Measurements from ENCODE around the gene CHRND. TPM values are rescaled to one million over a fixed set of nuclear protein-coding genes. Genes with fewer than 3 reads are reported as not detected.

Gene CHRND
- total RNA-seq, 1 donor from 2014 or later: not detected

DNA sequence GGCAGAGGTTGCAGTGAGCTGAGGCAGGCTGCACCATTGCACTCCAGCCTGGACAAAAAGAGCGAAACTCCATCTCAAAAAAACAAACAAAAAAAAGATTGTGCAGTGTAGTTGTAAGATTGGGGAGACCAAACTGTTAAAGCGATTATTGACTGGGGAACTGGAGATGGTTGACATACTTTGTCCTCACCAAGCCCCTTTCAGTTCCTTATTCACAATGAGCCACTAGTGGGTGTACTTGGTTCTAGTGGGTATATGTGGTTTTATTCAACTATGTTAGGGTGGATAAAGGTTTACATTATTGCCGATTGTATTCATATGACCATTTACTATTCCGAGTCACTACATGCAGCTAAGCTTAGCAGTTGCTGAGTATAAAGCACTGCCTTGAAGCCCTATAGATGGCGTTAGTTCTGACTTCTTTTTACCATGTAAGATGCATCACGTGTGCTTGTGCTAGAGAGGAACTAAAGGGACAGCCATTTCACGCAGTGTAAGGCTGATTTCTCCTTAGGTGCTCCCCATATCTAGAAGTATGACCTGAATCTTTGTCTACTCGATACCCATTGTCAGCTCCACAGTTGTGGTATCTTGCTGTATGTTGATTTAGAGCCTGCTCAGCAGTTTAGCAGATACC lies 36.7 kb downstream of the CHRND start:
- Histone ChIP-seq H3K27ac (ENCODE audit: low read depth, low read length) (no peak overlapping the region), H3K27me3 (ENCODE audit: insufficient read depth, low read length) (no peaks in the 10 kb centered on the region), H4K20me1 (ENCODE audit: insufficient read depth, low read length) (peaks cover 34% of the 10 kb centered on the region), H3K4me3 (ENCODE audit: insufficient read depth, low read depth, low read length) (no peak overlapping the region), H2AFZ (ENCODE audit: low read depth, low read length) (no peak overlapping the region), H3K79me2 (ENCODE audit: insufficient read depth, low read length) (peaks cover 5% of the 10 kb centered on the region), H3K9ac (ENCODE audit: low read length) (no peak overlapping the region), H3K4me2 (ENCODE audit: low read length) (no peak overlapping the region), H3K9me3 (ENCODE audit: insufficient read depth, low read depth, low read length) (no peaks in the 10 kb centered on the region), H3K36me3 (ENCODE audit: insufficient read depth, low read length) (peaks cover 28% of the 10 kb centered on the region), H3K4me1 (ENCODE audit: insufficient read depth, low read length) (peaks cover 2% of the 10 kb centered on the region)
- no peak overlapping the region for H3K4me3 Mint-ChIP-seq (ENCODE audit: unreplicated experiment)
- no peak for FAIRE-seq
- TF ChIP-seq EZH2 (IDR thresholded peaks at IDR 0.05; ENCODE audit: insufficient read depth, low read length): no peak
- TF ChIP-seq, protein P1, sequence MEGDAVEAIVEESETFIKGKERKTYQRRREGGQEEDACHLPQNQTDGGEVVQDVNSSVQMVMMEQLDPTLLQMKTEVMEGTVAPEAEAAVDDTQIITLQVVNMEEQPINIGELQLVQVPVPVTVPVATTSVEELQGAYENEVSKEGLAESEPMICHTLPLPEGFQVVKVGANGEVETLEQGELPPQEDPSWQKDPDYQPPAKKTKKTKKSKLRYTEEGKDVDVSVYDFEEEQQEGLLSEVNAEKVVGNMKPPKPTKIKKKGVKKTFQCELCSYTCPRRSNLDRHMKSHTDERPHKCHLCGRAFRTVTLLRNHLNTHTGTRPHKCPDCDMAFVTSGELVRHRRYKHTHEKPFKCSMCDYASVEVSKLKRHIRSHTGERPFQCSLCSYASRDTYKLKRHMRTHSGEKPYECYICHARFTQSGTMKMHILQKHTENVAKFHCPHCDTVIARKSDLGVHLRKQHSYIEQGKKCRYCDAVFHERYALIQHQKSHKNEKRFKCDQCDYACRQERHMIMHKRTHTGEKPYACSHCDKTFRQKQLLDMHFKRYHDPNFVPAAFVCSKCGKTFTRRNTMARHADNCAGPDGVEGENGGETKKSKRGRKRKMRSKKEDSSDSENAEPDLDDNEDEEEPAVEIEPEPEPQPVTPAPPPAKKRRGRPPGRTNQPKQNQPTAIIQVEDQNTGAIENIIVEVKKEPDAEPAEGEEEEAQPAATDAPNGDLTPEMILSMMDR (IDR thresholded peaks at IDR 0.05; ENCODE audit: insufficient read depth, low read depth, low read length): no peak
- peaks cover 12% of the 10 kb centered on the region for H3K4me1 Mint-ChIP-seq (ENCODE audit: low read depth, unreplicated experiment)
- H3K27ac Mint-ChIP-seq (ENCODE audit: unreplicated experiment): peak overlapping the region; percentile 78
- peaks cover 31% of the 10 kb centered on the region for H3K36me3 Mint-ChIP-seq (ENCODE audit: low read depth, unreplicated experiment)
- H3K27me3 Mint-ChIP-seq (ENCODE audit: low read depth, unreplicated experiment): no peaks in the 10 kb centered on the region
- DNase-seq (ENCODE audit: low read depth): no peak
- H3K9me3 Mint-ChIP-seq (ENCODE audit: unreplicated experiment): no peaks in the 10 kb centered on the region

DNA sequence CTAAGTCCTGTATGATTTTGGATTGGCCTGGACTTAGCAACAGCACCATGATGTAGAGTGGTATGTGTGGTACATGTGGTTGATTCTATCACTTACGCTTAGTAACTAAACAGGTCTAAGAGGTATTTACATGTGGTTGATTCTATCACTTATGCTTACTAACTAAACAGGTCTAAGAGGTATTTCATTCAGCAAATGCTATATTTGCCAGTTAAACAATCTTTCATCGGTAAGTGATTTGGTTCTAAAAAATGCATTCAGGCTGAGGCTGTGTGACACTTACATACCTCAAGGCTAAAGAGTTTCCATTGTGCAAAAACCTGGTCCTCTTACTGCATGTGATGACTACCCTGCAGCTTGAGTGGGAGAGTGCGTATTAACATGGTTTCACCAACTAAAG lies 37.6 kb downstream of the CHRND start:
- H3K4me2 ChIP-seq (ENCODE audit: low read length): no peak overlapping the region
- TF ChIP-seq, protein P1 (IDR thresholded peaks at IDR 0.05; ENCODE audit: insufficient read depth, low read depth, low read length): no peak
- no peak for TF ChIP-seq EZH2 (IDR thresholded peaks at IDR 0.05; ENCODE audit: insufficient read depth, low read length)
- peaks cover 22% of the 10 kb centered on the region for H3K4me1 Mint-ChIP-seq (ENCODE audit: low read depth, unreplicated experiment)
- H3K9ac ChIP-seq (ENCODE audit: low read length): no peak overlapping the region
- peak overlapping the region; percentile 78 for H3K27ac Mint-ChIP-seq (ENCODE audit: unreplicated experiment)
- no peaks in the 10 kb centered on the region for H3K9me3 ChIP-seq (ENCODE audit: insufficient read depth, low read depth, low read length)
- H3K27ac ChIP-seq (ENCODE audit: low read depth, low read length): no peak overlapping the region
- peaks cover 30% of the 10 kb centered on the region for H4K20me1 ChIP-seq (ENCODE audit: insufficient read depth, low read length)
- H3K9me3 Mint-ChIP-seq (ENCODE audit: unreplicated experiment): no peaks in the 10 kb centered on the region
- no peaks in the 10 kb centered on the region for H3K27me3 Mint-ChIP-seq (ENCODE audit: low read depth, unreplicated experiment)
- H3K79me2 ChIP-seq (ENCODE audit: insufficient read depth, low read length): peaks cover 3% of the 10 kb centered on the region
- no peaks in the 10 kb centered on the region for H3K27me3 ChIP-seq (ENCODE audit: insufficient read depth, low read length)
- H3K4me1 ChIP-seq (ENCODE audit: insufficient read depth, low read length): peaks cover 12% of the 10 kb centered on the region
- H3K4me3 Mint-ChIP-seq (ENCODE audit: unreplicated experiment): no peak overlapping the region
- no peak overlapping the region for H2AFZ ChIP-seq (ENCODE audit: low read depth, low read length)
- no peak overlapping the region for H3K4me3 ChIP-seq (ENCODE audit: insufficient read depth, low read depth, low read length)
- H3K36me3 Mint-ChIP-seq (ENCODE audit: low read depth, unreplicated experiment): peaks cover 33% of the 10 kb centered on the region
- peaks cover 33% of the 10 kb centered on the region for H3K36me3 ChIP-seq (ENCODE audit: insufficient read depth, low read length)
- peak; percentile 67 for DNase-seq (ENCODE audit: low read depth)
- peak; percentile 13 for FAIRE-seq

DNA sequence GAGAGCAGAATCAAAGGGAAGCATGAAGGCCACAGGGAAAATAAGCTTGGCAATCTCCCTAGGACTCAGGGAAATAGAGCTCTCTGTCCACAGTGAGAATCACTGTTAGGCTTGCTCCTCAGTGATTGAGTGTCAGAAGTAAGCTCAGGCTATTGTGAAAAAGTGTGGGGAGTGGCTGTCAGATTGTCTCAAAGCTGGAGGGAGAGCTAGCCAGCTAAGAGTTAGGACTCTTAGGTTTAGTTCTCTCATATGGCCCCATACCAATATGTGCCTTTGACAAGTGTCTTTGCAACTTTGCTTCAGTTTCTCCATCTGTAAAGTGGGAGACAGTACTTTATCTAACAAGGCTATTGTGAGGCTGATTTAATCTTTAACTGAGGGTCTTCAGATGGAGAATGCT lies 41.8 kb downstream of the CHRND start:
- H3K4me1 Mint-ChIP-seq (ENCODE audit: low read depth, unreplicated experiment): peaks cover 26% of the 10 kb centered on the region
- Histone ChIP-seq H3K9me3 (ENCODE audit: insufficient read depth, low read depth, low read length) (no peaks in the 10 kb centered on the region), H3K9ac (ENCODE audit: low read length) (peak overlapping the region; percentile 1), H3K4me1 (ENCODE audit: insufficient read depth, low read length) (peaks cover 12% of the 10 kb centered on the region), H3K4me3 (ENCODE audit: insufficient read depth, low read depth, low read length) (no peak overlapping the region), H4K20me1 (ENCODE audit: insufficient read depth, low read length) (peaks cover 28% of the 10 kb centered on the region), H2AFZ (ENCODE audit: low read depth, low read length) (no peak overlapping the region), H3K27ac (ENCODE audit: low read depth, low read length) (peak overlapping the region; percentile 52), H3K4me2 (ENCODE audit: low read length) (peak overlapping the region; percentile 34), H3K27me3 (ENCODE audit: insufficient read depth, low read length) (no peaks in the 10 kb centered on the region), H3K79me2 (ENCODE audit: insufficient read depth, low read length) (peaks cover 3% of the 10 kb centered on the region), H3K36me3 (ENCODE audit: insufficient read depth, low read length) (peaks cover 49% of the 10 kb centered on the region)
- H3K27me3 Mint-ChIP-seq (ENCODE audit: low read depth, unreplicated experiment): no peaks in the 10 kb centered on the region
- peaks cover 51% of the 10 kb centered on the region for H3K36me3 Mint-ChIP-seq (ENCODE audit: low read depth, unreplicated experiment)
- DNase-seq (ENCODE audit: low read depth) (no peak), FAIRE-seq (no peak)
- TF ChIP-seq, protein P1 (IDR thresholded peaks at IDR 0.05; ENCODE audit: insufficient read depth, low read depth, low read length): no peak
- TF ChIP-seq EZH2 (IDR thresholded peaks at IDR 0.05; ENCODE audit: insufficient read depth, low read length): no peak
- H3K4me3 Mint-ChIP-seq (ENCODE audit: unreplicated experiment): no peak overlapping the region
- H3K27ac Mint-ChIP-seq (ENCODE audit: unreplicated experiment): peak overlapping the region; percentile 16
- no peaks in the 10 kb centered on the region for H3K9me3 Mint-ChIP-seq (ENCODE audit: unreplicated experiment)
